ENCODE results near the gene GPC4.

DNA sequence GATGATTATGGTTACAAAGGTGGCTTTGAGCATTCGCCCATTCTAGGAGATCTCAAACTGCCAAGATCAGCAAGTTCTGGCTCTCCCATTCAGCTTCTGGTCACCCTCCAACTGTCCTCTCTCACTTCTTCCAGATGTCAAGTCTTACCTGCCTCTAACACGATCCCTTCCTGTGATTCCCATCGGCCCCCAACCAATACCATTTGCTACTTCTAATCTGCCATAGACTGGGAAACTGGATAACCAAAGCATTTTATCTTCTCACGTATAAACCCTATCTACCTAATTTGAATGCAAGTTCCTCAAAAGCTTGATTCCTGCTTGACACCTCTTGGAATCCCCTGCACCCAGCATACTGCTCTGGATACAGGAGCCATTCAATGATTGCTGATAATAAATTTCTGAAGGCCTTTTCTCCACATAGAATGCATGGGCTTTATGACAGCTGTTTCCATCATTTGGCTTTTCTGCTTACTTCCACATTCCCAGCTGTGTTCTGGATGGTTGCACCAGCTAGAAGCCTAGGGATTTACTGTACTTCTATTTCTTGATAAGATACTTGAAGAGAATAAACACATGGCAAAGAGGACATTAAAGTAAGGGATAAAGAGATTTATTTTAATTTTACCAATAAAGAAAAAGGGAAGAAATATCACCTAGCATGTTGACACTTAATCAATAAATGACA, 9.6 kb downstream of the GPC4 start:
- no peak for TF ChIP-seq YY1 (IDR thresholded peaks at IDR 0.05; ENCODE audit: low read depth)
- no peak for TF ChIP-seq TAF1 (IDR thresholded peaks at IDR 0.05; ENCODE audit: low read depth)
- no peak for TF ChIP-seq EGR1 (IDR thresholded peaks at IDR 0.05)
- no peak for TF ChIP-seq RAD21 (IDR thresholded peaks at IDR 0.05; ENCODE audit: low read depth)
- TF ChIP-seq TEAD4 (IDR thresholded peaks at IDR 0.05), result no peak
- TF ChIP-seq, protein P1, sequence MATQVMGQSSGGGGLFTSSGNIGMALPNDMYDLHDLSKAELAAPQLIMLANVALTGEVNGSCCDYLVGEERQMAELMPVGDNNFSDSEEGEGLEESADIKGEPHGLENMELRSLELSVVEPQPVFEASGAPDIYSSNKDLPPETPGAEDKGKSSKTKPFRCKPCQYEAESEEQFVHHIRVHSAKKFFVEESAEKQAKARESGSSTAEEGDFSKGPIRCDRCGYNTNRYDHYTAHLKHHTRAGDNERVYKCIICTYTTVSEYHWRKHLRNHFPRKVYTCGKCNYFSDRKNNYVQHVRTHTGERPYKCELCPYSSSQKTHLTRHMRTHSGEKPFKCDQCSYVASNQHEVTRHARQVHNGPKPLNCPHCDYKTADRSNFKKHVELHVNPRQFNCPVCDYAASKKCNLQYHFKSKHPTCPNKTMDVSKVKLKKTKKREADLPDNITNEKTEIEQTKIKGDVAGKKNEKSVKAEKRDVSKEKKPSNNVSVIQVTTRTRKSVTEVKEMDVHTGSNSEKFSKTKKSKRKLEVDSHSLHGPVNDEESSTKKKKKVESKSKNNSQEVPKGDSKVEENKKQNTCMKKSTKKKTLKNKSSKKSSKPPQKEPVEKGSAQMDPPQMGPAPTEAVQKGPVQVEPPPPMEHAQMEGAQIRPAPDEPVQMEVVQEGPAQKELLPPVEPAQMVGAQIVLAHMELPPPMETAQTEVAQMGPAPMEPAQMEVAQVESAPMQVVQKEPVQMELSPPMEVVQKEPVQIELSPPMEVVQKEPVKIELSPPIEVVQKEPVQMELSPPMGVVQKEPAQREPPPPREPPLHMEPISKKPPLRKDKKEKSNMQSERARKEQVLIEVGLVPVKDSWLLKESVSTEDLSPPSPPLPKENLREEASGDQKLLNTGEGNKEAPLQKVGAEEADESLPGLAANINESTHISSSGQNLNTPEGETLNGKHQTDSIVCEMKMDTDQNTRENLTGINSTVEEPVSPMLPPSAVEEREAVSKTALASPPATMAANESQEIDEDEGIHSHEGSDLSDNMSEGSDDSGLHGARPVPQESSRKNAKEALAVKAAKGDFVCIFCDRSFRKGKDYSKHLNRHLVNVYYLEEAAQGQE (IDR thresholded peaks at IDR 0.05; ENCODE audit: low read depth), result no peak
- TF ChIP-seq TCF12 (IDR thresholded peaks at IDR 0.05; ENCODE audit: low read depth), result no peak
- TF ChIP-seq CEBPB (IDR thresholded peaks at IDR 0.05), result no peak
- TF ChIP-seq, protein P2, sequence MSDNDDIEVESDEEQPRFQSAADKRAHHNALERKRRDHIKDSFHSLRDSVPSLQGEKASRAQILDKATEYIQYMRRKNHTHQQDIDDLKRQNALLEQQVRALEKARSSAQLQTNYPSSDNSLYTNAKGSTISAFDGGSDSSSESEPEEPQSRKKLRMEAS (IDR thresholded peaks at IDR 0.05), result no peak

All from Ishikawa (cell line).